Measurements from ENCODE around the gene GPR108.

GPR108 gene

DNA sequence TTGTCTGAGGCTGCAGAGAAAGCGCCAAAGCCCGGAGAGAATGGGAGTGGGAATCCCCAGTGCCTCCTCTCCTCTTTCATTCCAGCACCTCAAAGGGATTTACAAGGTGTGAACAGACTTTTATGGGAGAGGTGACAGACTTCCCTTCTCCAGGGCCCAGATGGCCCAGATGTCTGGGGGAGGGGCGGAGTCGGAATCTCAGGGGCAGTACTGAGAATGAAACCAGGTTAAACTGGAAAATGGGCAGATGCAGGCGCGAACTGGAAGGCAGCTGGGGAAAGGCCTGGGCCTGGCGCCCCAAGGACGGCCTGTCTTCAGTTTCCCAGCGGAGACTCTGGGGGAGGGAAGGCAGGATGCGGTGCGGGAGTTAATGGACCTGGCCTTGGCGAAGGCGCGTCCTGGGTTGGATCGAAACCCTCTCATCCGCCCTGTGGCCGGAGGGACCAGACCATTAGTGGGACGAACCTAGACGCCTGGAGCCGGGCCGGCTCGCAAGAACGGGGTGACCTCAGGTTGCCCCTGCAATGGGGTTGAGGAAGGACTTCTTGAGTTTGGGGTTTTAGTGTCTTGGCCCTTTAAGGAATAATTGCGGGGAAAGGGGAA, 1.5 kb upstream of the GPR108 start:
- peaks cover 27 to 34% of the 10 kb centered on the region in 2 donors for H3K4me1 Mint-ChIP-seq (ENCODE audit: low read depth in 2 of 2)
- no peaks in the 10 kb centered on the region for H3K27me3 Mint-ChIP-seq
- peaks cover 34% of the 10 kb centered on the region for H3K36me3 Mint-ChIP-seq (ENCODE audit: insufficient read depth)
- ATAC-seq (replicated peaks) (no peak), DNase-seq (peak in 1 of 3 experiments; percentile 22)
- peak overlapping the region; percentile 85 to 97 for H3K27ac Mint-ChIP-seq
- H3K9me3 Mint-ChIP-seq: no peaks in the 10 kb centered on the region
- peak overlapping the region; percentile 87 to 97 for H3K4me3 Mint-ChIP-seq

- ATAC-seq (replicated peaks): peak; percentile 9
- peaks cover 27 to 34% of the 10 kb centered on the region in 2 donors for H3K4me1 Mint-ChIP-seq (ENCODE audit: low read depth in 2 of 2)
Measured at GRCh38 chr19:6737873-6738786, 750 bp upstream of the GPR108 start.

DNA sequence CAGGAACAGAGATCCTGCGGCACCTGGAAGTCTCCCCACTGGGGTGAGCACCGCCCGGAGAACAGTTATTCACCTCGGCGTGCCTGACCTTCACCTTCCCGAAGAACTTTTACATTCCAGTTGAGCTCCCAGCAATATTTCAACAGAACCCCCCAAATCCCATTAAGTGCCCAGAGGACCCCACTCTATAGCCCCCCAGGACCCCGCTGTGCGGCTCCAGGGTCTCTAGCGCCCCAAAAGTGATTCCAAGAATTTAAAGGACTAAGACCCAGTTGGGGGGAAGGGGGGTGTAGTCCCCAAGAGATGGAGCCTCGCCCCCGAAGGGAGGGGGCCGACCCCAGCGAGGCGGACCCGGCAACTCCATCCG, 480 bp downstream of the GPR108 start:
- DNase-seq: no peak
- peak overlapping the region; percentile 97 to 99 for H3K27ac Mint-ChIP-seq
- H3K9me3 Mint-ChIP-seq: no peaks in the 10 kb centered on the region
- peaks cover 39% of the 10 kb centered on the region for H3K36me3 Mint-ChIP-seq (ENCODE audit: insufficient read depth)
- peak overlapping the region; percentile 87 to 97 for H3K4me3 Mint-ChIP-seq
- H3K4me1 Mint-ChIP-seq (ENCODE audit: low read depth in 2 of 2): peaks cover 34 to 37% of the 10 kb centered on the region in 2 donors
- no peak for ATAC-seq (replicated peaks)
- no peaks in the 10 kb centered on the region for H3K27me3 Mint-ChIP-seq

More at GRCh38 chr19:6737873-6738786, 750 bp upstream of the GPR108 start:
- Mint-ChIP-seq H3K9me3 (no peaks in the 10 kb centered on the region), H3K27ac (peak overlapping the region; percentile 97 to 99), H3K27me3 (no peaks in the 10 kb centered on the region), H3K36me3 (ENCODE audit: insufficient read depth) (peaks cover 34% of the 10 kb centered on the region), H3K4me3 (peak overlapping the region; percentile 87 to 97)
- DNase-seq: peak; percentile 59 to 73 (median 69)

- H3K27ac Mint-ChIP-seq: peak overlapping the region; percentile 97 to 99
- no peaks in the 10 kb centered on the region for H3K9me3 Mint-ChIP-seq
- no peaks in the 10 kb centered on the region for H3K27me3 Mint-ChIP-seq
- H3K4me1 Mint-ChIP-seq (ENCODE audit: low read depth in 2 of 2): peaks cover 34 to 37% of the 10 kb centered on the region in 2 donors
- peak; percentile 55 to 64 (median 56) for DNase-seq
- peak overlapping the region; percentile 87 to 97 for H3K4me3 Mint-ChIP-seq
- peak; percentile 20 for ATAC-seq (replicated peaks)
- peaks cover 43% of the 10 kb centered on the region for H3K36me3 Mint-ChIP-seq (ENCODE audit: insufficient read depth)
Measured at GRCh38 chr19:6736169-6736916, 1.0 kb downstream of the GPR108 start.

DNA sequence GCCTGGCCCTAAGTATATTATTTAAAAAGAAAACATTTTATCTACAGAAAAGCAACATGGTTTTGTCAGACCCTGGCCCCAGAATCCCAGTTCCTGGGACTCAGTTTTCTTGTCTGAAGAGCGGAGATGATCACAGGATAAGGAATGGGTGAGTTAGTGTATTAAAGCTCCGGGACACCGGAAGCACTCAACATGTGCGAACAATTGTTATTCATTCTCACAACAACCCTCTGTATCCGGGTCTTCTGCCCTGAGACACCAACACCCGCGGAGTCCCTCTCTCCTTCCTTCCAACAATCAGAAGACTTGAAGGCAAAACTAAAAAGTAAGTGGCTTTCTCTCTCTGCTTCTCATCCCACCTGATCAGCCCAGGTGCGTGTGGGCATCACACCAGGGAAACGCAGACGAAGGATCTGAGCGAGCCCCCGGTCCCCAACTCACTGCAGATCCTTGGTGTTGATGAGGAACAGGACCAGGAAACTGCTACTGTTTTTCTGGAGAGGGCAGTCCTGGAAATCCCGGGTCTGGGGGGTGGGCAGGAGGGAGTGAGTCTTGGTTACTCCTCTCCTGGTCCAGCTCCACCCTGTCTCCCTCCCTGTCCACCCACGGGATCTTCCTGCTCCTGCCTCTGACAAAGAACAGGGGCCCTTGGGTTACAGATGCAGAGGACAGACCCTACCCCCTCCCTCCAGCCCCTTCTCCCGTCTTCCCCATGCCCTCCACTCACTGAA, 2.0 kb downstream of the GPR108 start:
- peak overlapping the region; percentile 97 to 99 for H3K27ac Mint-ChIP-seq
- H3K4me3 Mint-ChIP-seq: peak overlapping the region in 1 of 2 donors; percentile 97
- no peaks in the 10 kb centered on the region for H3K27me3 Mint-ChIP-seq
- peaks cover 43% of the 10 kb centered on the region for H3K36me3 Mint-ChIP-seq (ENCODE audit: insufficient read depth)
- ATAC-seq (replicated peaks): no peak
- H3K4me1 Mint-ChIP-seq (ENCODE audit: low read depth in 2 of 2): peaks cover 33 to 34% of the 10 kb centered on the region in 2 donors
- H3K9me3 Mint-ChIP-seq: no peaks in the 10 kb centered on the region
- no peak for DNase-seq

DNA sequence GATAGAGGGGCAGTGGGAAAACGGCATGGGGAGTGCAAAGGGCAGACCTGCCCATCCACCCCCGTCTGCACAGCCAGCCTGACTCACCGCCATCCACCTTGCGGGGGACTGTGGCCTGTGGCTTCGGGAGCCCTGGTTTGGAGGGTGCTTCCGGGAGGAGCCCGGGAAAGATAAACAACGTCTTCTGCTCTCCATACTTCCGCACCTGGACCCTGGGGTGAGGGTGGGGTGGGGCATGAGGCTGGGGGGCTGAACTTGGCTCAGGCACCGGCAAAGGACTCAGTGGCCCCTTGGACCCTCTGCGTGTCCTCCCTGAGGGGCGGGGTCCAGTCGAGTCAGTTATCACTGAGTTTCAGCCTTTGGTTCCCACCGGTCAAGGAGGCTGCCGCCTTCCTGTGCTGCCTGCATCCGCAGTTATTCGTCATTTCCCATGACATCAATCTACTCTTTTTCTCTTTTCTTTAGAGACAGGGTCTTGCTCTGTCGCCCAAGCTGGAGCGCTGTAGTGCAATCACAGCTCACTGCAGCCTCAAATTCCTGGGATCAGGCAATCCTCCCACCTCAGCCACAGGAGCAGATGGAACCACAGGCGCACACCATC, 3.2 kb downstream of the GPR108 start:
- H3K27ac Mint-ChIP-seq: no peak overlapping the region
- H3K4me1 Mint-ChIP-seq (ENCODE audit: low read depth in 2 of 2): peaks cover 32% of the 10 kb centered on the region in 2 donors
- H3K36me3 Mint-ChIP-seq (ENCODE audit: insufficient read depth): peaks cover 43% of the 10 kb centered on the region
- H3K4me3 Mint-ChIP-seq: no peak overlapping the region
- H3K27me3 Mint-ChIP-seq: no peaks in the 10 kb centered on the region
- no peaks in the 10 kb centered on the region for H3K9me3 Mint-ChIP-seq
- ATAC-seq (replicated peaks) (no peak), DNase-seq (no peak)

DNA sequence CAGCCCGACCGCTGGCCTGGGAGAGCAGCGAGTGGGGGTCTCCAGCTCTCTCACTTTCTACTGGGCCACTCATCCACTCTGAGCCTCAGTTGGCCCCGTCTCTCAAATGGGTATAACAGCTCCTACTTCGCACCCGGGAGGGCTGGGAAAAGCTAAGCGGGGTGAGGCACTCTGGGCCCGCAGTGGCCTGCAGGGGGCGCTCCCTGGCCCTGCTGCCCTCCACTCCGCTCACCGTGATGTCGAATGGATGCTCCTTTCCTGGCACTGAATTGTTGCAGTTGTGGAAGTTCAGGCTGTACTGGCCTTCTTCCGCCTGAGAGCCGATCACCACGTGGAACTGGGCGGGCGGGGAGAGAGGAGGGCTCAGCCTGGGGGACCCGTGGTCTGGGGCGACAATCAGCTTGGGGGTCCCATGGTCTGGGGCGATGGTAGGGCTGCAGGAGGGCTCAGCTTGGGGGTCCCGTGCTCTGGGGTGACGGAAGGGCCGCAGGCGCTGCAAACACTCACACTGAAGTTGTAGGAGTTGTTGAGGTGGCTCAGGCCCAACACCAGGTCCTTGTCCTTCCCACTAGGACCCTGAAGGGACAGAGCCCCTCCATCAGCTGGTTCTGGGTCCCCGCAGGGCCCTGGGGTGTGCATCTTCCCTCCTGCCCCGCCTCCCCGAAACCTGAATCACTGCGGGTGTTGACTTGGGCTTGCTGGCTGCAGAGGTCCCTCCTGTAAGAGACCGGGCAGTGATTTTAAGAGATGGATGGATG, 3.9 kb downstream of the GPR108 start:
- Mint-ChIP-seq H3K36me3 (ENCODE audit: insufficient read depth) (peaks cover 42% of the 10 kb centered on the region), H3K4me3 (no peak overlapping the region), H3K27me3 (no peaks in the 10 kb centered on the region), H3K4me1 (ENCODE audit: low read depth in 2 of 2) (peaks cover 25 to 28% of the 10 kb centered on the region in 2 donors), H3K9me3 (no peaks in the 10 kb centered on the region), H3K27ac (peak overlapping the region in 1 of 2 donors; percentile 46)
- ATAC-seq (replicated peaks): no peak
- DNase-seq: no peak

DNA sequence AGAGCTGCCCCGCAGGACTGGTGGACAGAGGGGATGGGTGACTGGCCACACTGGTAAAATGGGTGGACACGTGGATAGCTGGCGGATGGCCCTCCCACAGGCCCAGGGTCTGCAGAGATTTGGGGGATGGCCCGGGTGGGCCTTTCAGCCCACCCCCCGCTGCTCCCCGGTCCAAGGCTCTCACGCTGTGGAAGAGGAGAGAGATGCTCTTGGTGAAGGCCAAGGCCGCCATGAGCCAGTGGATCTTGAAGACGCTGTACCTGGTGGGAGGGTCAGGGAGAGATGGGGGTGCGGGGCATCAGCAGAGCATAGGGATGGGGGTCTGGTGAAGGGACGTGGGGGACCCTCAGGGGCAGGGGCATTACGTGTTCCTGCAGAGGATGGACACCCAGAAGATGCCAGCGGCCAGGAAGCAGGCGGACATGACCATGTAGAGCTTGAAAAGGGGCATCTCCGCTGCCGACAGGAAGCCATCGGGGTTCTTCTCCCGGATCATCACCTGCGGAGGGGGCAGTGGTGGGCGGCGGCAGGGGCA, 4.5 kb downstream of the GPR108 start:
- Mint-ChIP-seq H3K4me1 (ENCODE audit: low read depth in 2 of 2) (peaks cover 19 to 24% of the 10 kb centered on the region in 2 donors), H3K9me3 (no peaks in the 10 kb centered on the region), H3K27ac (peak overlapping the region in 1 of 2 donors; percentile 46), H3K4me3 (no peak overlapping the region), H3K27me3 (no peaks in the 10 kb centered on the region), H3K36me3 (ENCODE audit: insufficient read depth) (peaks cover 36% of the 10 kb centered on the region)
- ATAC-seq (replicated peaks) (no peak), DNase-seq (no peak)

DNA sequence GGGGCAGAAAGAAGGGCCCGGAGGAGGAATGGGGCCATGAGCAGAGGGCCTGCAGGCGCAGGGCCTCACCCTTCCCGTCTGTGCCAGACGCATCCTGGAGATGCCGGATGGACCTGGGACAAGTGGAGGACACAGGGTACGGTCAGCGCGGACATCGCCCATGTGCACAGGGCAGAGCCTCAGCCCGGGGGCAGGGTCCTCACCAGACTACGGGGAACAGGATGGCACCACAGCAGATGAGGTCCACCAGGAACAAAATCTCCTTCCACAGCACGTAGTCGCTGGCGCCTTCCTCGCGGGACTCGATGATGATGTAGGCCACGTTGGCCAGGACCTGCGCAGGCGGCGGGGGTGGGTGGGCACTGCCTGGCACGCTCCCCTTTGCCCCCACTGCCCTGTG, 5.6 kb downstream of the GPR108 start:
- H3K9me3 Mint-ChIP-seq: no peaks in the 10 kb centered on the region
- DNase-seq: no peak
- ATAC-seq (replicated peaks): no peak
- H3K27ac Mint-ChIP-seq: no peak overlapping the region
- H3K4me1 Mint-ChIP-seq (ENCODE audit: low read depth in 2 of 2): peaks cover 17 to 20% of the 10 kb centered on the region in 2 donors
- H3K4me3 Mint-ChIP-seq: no peak overlapping the region
- H3K27me3 Mint-ChIP-seq: no peaks in the 10 kb centered on the region
- peaks cover 26% of the 10 kb centered on the region for H3K36me3 Mint-ChIP-seq (ENCODE audit: insufficient read depth)

- peaks cover 12 to 14% of the 10 kb centered on the region in 2 donors for H3K4me1 Mint-ChIP-seq (ENCODE audit: low read depth in 2 of 2)
- ATAC-seq (replicated peaks): no peak
- H3K27me3 Mint-ChIP-seq: no peaks in the 10 kb centered on the region
- DNase-seq: no peak
- H3K27ac Mint-ChIP-seq: no peak overlapping the region
- H3K36me3 Mint-ChIP-seq (ENCODE audit: insufficient read depth): peaks cover 19% of the 10 kb centered on the region
- no peaks in the 10 kb centered on the region for H3K9me3 Mint-ChIP-seq
- H3K4me3 Mint-ChIP-seq: no peak overlapping the region
Measured at GRCh38 chr19:6730941-6731670, 6.3 kb downstream of the GPR108 start.

DNA sequence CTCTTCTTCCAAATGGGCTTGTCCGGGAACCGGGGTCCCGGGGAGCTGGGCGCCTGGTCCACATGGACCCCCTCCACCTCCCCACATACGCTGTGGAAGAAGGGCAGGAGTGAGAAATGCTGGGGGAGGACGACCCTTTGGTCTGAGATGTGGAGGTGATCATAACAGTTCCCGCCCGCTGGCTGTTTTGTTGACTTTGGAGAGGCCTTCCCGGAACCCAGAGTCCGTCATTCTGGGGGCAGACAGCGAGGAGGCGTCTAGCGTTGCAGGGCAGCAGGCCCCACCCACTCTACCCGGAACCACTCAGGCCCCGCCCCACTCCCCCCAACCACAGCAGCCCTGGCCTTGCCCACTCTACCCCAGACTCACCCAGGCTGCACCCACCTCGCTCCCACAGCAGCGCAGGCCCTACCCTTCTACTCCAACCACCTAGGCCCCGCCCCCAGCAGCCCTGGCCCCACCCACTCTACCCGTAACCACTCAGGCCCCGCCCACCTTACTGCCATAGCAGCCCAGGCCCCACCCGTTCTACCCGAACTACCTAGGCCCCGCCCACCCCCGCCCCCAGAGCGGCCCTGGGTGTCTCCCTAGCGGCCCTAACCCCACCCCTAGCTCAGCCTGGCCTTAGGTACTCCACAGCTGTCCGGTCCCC, 7.1 kb downstream of the GPR108 start:
- peaks cover 17% of the 10 kb centered on the region for H3K36me3 Mint-ChIP-seq (ENCODE audit: insufficient read depth)
- no peaks in the 10 kb centered on the region for H3K9me3 Mint-ChIP-seq
- no peak for ATAC-seq (replicated peaks)
- H3K4me1 Mint-ChIP-seq (ENCODE audit: low read depth in 2 of 2): peaks cover 11 to 14% of the 10 kb centered on the region in 2 donors
- H3K27me3 Mint-ChIP-seq: no peaks in the 10 kb centered on the region
- no peak overlapping the region for H3K4me3 Mint-ChIP-seq
- DNase-seq: no peak
- H3K27ac Mint-ChIP-seq: no peak overlapping the region

All from effector memory CD8-positive, alpha-beta T cell (primary cell).